SK-N-SH (cell line): ENCODE results near the gene CST9L.

Experiments used
- EP300 ChIP-seq, 2 experiments: IDR thresholded peaks; 2 replicates each; pipeline versions ENCODE4 v1.4.0 to v1.6.1; 2012; ENCODE audit warnings: borderline replicate concordance in 1 of 2, low read depth in 1 of 2, low read length in 1 of 2
- JUND ChIP-seq: IDR thresholded peaks from 2 replicates; pipeline ENCODE4 v1.4.0; 2012
- RAD21 ChIP-seq: IDR thresholded peaks from 2 replicates; pipeline ENCODE4 v1.6.1; 2012; ENCODE audit warnings: mild to moderate bottlenecking, low read length
- RXRA ChIP-seq: IDR thresholded peaks from 2 replicates; pipeline ENCODE4 v1.4.0; 2012; ENCODE audit warnings: low read depth, mild to moderate bottlenecking, borderline replicate concordance
- SIN3A ChIP-seq: IDR thresholded peaks from 2 replicates; pipeline ENCODE4 v1.6.1; 2012; ENCODE audit warnings: low read depth, mild to moderate bottlenecking, low read length, moderate library complexity, borderline replicate concordance
- TCF12 ChIP-seq: IDR thresholded peaks from 2 replicates; pipeline ENCODE4 v1.4.0; 2012
- YY1 ChIP-seq: IDR thresholded peaks from 2 replicates; pipeline ENCODE4 v1.4.0; 2012; ENCODE audit warnings: low read depth, mild to moderate bottlenecking
- TF ChIP-seq, protein P1 (sequence below): fragments of 200-600 bp; sonication (generic); IDR thresholded peaks from 2 replicates; pipeline ENCODE4 v1.6.1; 2017; ENCODE audit warnings: antibody characterized with exemption, mild to moderate bottlenecking, moderate library complexity

DNA sequence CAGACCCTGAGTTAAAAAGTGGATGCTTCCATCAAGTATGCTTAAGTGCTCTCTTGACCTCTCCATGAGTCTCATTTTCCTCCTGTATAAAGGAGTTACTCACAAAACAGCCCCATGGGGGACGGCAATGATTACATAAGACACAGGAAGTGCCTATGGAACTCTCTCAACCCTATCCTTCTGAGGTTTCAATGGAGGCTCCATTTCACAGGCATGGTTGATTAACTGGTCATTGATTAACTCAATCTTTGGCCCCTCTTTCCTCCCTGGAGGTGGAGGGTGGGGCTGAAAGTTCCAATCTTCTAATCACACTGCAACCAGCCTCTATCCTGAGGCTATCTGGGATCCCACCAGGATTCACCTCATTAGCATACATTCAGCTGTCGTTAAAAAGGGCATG, 48.1 kb downstream of the CST9L start:
- no peak for TF ChIP-seq RXRA
- TF ChIP-seq EP300 (IDR thresholded peaks at IDR 0.05; ENCODE audit: borderline replicate concordance in 1 of 2, low read depth in 1 of 2, low read length in 1 of 2) = no peak
- no peak for TF ChIP-seq YY1
- TF ChIP-seq RAD21 = no peak
- no peak for TF ChIP-seq JUND
- TF ChIP-seq, protein P1, sequence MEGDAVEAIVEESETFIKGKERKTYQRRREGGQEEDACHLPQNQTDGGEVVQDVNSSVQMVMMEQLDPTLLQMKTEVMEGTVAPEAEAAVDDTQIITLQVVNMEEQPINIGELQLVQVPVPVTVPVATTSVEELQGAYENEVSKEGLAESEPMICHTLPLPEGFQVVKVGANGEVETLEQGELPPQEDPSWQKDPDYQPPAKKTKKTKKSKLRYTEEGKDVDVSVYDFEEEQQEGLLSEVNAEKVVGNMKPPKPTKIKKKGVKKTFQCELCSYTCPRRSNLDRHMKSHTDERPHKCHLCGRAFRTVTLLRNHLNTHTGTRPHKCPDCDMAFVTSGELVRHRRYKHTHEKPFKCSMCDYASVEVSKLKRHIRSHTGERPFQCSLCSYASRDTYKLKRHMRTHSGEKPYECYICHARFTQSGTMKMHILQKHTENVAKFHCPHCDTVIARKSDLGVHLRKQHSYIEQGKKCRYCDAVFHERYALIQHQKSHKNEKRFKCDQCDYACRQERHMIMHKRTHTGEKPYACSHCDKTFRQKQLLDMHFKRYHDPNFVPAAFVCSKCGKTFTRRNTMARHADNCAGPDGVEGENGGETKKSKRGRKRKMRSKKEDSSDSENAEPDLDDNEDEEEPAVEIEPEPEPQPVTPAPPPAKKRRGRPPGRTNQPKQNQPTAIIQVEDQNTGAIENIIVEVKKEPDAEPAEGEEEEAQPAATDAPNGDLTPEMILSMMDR = no peak
- no peak for TF ChIP-seq TCF12
- no peak for TF ChIP-seq SIN3A
